ENCODE measurements around the gene ZFYVE28.

DNA sequence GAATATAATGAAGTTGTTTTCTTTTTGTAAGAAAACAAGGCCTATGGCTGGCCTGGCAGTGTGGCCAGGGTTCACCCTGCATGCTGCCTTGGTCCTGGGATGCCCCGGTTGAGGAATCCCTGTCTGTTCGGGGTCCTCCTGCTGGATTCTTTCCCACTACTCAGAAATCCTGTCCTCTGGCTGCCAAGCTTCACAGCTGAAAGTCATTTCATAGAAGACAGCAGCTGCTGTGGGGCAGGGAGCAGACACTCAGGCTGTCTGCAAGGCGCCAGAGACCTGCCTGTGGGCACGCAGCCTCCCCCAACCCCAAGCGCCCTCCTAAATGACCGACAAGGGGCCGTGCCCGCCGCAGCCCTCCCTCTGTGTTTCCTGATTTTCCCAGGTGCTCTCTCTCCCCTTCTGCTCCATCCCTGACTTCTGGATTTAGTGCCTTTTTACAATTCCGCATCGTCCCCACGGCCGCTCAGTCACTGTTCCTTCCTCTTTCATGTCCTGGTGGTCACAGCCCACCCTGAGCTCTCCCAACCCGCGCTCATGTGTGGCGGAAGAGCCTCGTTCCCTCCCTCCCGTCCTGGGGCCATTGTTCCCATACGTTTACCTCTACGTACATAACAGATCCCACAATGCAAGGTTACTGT, 27.5 kb downstream of the ZFYVE28 start:
- TF ChIP-seq, protein P1, sequence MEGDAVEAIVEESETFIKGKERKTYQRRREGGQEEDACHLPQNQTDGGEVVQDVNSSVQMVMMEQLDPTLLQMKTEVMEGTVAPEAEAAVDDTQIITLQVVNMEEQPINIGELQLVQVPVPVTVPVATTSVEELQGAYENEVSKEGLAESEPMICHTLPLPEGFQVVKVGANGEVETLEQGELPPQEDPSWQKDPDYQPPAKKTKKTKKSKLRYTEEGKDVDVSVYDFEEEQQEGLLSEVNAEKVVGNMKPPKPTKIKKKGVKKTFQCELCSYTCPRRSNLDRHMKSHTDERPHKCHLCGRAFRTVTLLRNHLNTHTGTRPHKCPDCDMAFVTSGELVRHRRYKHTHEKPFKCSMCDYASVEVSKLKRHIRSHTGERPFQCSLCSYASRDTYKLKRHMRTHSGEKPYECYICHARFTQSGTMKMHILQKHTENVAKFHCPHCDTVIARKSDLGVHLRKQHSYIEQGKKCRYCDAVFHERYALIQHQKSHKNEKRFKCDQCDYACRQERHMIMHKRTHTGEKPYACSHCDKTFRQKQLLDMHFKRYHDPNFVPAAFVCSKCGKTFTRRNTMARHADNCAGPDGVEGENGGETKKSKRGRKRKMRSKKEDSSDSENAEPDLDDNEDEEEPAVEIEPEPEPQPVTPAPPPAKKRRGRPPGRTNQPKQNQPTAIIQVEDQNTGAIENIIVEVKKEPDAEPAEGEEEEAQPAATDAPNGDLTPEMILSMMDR (IDR thresholded peaks at IDR 0.05): no peak
- TF ChIP-seq POLR2A (IDR thresholded peaks at IDR 0.05): no peak

All from Peyer's patch (tissue), 4 donors.